ENCODE measurements around the gene ANKAR.
"Not testable (repeated sequence)": the region's sequence is repeated elsewhere in the genome, so short reads cannot be mapped to it uniquely, and the experiment has no call there.

The ANKAR gene

GRCh38 chr2:189641590-189641989, 32.9 kb upstream of the ANKAR start:
- TF ChIP-seq CTCF (conservative IDR thresholded peaks at IDR 0.05; ENCODE audit: control insufficient read depth, insufficient read depth, low read depth, low read length): no peak
- DNase-seq (ENCODE audit: low read depth): peak; percentile 23
- no peak overlapping the region for H3K4me3 ChIP-seq (ENCODE audit: control insufficient read depth, low read depth, low read length)

- no peak for DNase-seq (ENCODE audit: low read depth)
- TF ChIP-seq CTCF (conservative IDR thresholded peaks at IDR 0.05; ENCODE audit: control insufficient read depth, insufficient read depth, low read depth, low read length): no peak
- H3K4me3 ChIP-seq (ENCODE audit: control insufficient read depth, low read depth, low read length): no peak overlapping the region
Measured at GRCh38 chr2:189646521-189646920, 27.9 kb upstream of the ANKAR start.

GRCh38 chr2:189648846-189649509, 25.5 kb upstream of the ANKAR start:
- peak; percentile 45 for DNase-seq (ENCODE audit: low read depth)
- no peak for TF ChIP-seq CTCF (conservative IDR thresholded peaks at IDR 0.05; ENCODE audit: control insufficient read depth, insufficient read depth, low read depth, low read length)
- no peak overlapping the region for H3K4me3 ChIP-seq (ENCODE audit: control insufficient read depth, low read depth, low read length)

GRCh38 chr2:189651284-189651683, 23.2 kb upstream of the ANKAR start:
- no peak overlapping the region for H3K4me3 ChIP-seq (ENCODE audit: control insufficient read depth, low read depth, low read length)
- DNase-seq (ENCODE audit: low read depth): no peak
- TF ChIP-seq CTCF (conservative IDR thresholded peaks at IDR 0.05; ENCODE audit: control insufficient read depth, insufficient read depth, low read depth, low read length): no peak

GRCh38 chr2:189653464-189653863, 21.0 kb upstream of the ANKAR start:
- DNase-seq (ENCODE audit: low read depth); H3K4me3 ChIP-seq (ENCODE audit: control insufficient read depth, low read depth, low read length): not testable (repeated sequence)

GRCh38 chr2:189654641-189655040, 19.8 kb upstream of the ANKAR start:
- no peak for TF ChIP-seq CTCF (conservative IDR thresholded peaks at IDR 0.05; ENCODE audit: control insufficient read depth, insufficient read depth, low read depth, low read length)
- H3K4me3 ChIP-seq (ENCODE audit: control insufficient read depth, low read depth, low read length): no peak overlapping the region
- DNase-seq (ENCODE audit: low read depth): no peak

GRCh38 chr2:189657867-189658266, 16.6 kb upstream of the ANKAR start:
- DNase-seq (ENCODE audit: low read depth): no peak
- TF ChIP-seq CTCF (conservative IDR thresholded peaks at IDR 0.05; ENCODE audit: control insufficient read depth, insufficient read depth, low read depth, low read length): no peak
- no peak overlapping the region for H3K4me3 ChIP-seq (ENCODE audit: control insufficient read depth, low read depth, low read length)
